ENCODE data around the gene CDH4. TPM values are rescaled to one million over a fixed set of nuclear protein-coding genes. Genes with fewer than 3 reads are reported as not detected.

The CDH4 gene
- total RNA-seq, 1 donor from 2014 or later = not detected

DNA sequence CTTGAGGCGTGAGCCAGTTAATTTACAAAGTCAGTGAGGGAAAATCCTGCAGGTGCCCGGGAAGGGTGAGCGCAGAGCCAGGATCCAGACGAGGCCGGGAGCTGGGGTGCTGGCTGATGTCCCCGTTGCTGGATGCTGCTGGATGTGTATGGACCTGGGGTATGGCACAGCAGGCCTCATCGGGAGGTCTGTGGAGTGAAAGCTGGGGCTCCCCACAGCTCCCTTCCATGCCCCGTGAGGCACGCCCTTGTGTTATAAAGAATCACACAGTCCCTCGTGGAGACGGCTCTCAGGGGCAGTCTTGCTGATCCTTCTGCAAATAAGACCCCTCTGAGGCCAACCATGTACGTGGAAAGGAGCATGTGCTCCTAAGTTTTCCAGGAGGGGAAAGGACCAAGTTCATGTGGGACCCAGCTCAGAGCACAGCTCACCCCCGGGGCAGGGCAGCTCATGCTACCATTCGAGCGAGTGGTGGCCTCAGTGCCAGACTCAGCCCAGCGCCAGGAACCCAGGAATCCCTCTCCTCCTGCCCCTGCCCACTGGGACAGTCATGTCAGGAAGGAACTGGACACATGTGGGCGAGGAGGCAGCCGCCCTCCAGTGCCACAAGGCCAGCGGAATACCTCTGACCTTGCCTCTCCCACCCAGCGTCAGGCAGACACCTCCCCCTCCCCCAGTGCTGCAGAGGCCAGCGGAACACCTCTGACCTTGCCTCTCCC lies 97.5 kb downstream of the CDH4 start:
- intact Hi-C loops (cut with micrococcal nuclease) = no loop called here
- DNase-seq = no peak
- ATAC-seq = no peak

- no peak for DNase-seq
- ATAC-seq = no peak
- intact Hi-C loops (cut with micrococcal nuclease) = no loop called here
Observed at GRCh38 chr20:61350500-61351250, 98.6 kb downstream of the CDH4 start.

- intact Hi-C loops (cut with micrococcal nuclease) = no loop called here
- ATAC-seq (no peak), DNase-seq (no peak)
Observed at GRCh38 chr20:61352346-61353260, 100.5 kb downstream of the CDH4 start.

GRCh38 chr20:61353261-61354000 lies 101.4 kb downstream of the CDH4 start:
- intact Hi-C loops (cut with micrococcal nuclease) = no loop called here
- ATAC-seq (no peak), DNase-seq (no peak)

DNA sequence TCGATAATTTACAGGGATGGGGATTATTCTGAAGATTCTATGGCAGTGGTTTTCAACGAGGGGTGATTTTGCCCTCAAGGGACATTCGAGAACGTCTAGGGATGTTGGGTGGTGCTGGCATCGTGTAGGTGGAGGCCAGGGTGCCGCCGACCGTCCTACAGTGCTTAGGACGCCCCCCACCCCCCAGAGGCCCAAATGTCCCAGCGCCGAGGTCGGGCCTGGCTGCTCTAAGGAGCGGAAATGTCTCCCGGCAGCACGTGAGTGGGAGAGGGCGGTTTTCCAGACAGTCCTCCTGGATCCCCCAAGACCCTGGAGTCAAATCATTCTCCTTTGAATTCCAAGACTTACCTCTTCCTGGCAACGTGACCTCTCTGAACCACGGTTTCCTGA lies 101.9 kb downstream of the CDH4 start:
- DNase-seq (no peak), ATAC-seq (no peak)
- intact Hi-C loops (cut with micrococcal nuclease) = no loop called here

DNA sequence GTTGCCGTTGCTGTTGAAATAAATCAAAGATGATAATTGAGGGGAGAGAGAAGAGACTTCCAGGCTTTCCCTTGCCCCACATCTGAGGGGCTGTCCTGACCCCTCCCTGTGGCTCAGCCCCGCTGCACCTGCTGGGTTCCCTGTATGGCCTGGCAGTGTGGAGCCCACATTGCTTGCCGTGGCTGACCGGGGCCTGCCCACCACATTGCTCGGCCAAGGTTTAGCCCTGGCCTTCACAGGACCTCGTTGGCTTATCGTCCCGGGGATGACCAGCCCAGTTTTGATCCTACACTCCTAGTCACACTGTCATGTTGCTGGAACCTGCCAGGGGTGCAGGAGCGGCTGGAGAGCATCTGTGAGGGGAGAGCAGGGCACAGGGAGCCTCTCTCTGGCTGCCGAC lies 102.4 kb downstream of the CDH4 start:
- DNase-seq (no peak), ATAC-seq (no peak)
- intact Hi-C loops (cut with micrococcal nuclease) = no loop called here

DNA sequence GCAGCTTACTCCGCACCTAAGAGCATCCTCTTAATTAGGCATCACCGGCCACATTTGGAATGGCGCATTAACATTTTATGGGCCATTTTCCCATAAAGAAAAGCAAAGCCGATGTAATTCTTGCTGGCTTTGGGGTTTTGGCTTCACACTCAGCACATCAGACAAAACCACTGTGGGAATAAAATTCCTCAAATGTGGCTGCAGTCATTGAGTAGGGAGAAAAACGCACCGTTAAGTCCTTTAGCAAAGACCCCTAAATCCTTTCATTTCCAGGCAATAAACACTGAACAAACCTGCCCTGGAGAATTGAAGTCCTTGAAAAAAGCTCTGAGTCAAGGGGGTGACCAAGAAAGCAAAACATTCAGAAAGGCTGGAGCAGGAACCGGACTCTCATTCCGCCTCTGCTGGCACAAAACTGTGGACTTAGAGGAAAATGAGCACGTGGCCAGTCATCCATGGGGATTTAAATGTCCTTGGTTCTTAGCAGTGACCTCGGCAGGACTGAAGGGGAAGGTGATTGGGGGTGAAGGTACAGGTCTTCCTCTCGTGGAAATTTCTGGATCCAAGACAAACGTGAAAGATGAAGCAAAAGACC lies 102.9 kb downstream of the CDH4 start:
- DNase-seq (no peak), ATAC-seq (no peak)
- intact Hi-C loops (cut with micrococcal nuclease) = no loop called here

GRCh38 chr20:61355585-61355984 lies 103.5 kb downstream of the CDH4 start:
- ATAC-seq (no peak), DNase-seq (no peak)
- intact Hi-C loops (cut with micrococcal nuclease) = no loop called here

- DNase-seq (no peak), ATAC-seq (no peak)
- intact Hi-C loops (cut with micrococcal nuclease) = no loop called here
Observed at GRCh38 chr20:61356196-61356595, 104.1 kb downstream of the CDH4 start.

DNA sequence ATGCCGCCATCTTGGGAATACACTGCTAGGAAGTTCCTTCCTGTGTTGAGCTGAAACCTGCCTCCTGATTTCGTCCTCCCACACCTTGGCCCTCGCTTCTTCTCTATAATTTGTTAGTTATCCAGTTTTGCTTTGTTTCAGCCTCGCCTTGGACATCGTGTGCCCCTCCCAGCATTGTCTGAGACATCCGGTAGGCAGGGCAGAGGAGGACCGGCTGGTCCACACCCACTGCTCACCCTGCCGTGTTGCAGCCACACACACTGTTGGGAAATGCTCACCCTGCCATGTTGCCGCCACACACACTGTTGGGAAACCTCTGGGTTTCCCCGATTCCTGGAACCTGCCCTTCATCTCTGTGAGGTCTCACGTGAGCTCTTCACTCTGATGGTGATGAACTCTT lies 105.1 kb downstream of the CDH4 start:
- no peak for ATAC-seq
- no peak for DNase-seq
- intact Hi-C loops (cut with micrococcal nuclease) = no loop called here

DNA sequence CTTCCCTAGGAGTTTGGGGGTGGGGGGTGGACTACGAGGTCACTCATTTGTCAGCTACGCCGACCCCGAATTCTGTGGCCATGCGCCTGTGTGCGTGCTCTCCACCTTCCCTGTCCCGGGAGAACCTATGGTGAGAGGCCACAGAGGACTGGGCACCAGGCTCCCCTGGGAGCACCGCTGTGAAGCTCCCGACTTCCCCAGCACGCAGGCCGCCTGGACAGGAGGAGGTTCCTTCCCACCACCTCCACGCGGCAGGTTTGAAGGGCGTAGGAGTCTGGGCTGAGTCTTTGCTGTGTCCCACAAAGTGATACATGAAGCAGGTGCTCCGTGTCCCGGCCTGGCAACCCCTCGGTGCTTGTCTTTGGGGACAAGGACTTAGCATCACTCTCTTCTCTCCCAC lies 107.2 kb downstream of the CDH4 start:
- no peak for DNase-seq
- intact Hi-C loops (cut with micrococcal nuclease) = no loop called here
- ATAC-seq = no peak

GRCh38 chr20:61360296-61360695 lies 108.2 kb downstream of the CDH4 start:
- DNase-seq = no peak
- no peak for ATAC-seq
- intact Hi-C loops (cut with micrococcal nuclease) = no loop called here

GRCh38 chr20:61360940-61361339 lies 108.9 kb downstream of the CDH4 start:
- ATAC-seq = no peak

DNA sequence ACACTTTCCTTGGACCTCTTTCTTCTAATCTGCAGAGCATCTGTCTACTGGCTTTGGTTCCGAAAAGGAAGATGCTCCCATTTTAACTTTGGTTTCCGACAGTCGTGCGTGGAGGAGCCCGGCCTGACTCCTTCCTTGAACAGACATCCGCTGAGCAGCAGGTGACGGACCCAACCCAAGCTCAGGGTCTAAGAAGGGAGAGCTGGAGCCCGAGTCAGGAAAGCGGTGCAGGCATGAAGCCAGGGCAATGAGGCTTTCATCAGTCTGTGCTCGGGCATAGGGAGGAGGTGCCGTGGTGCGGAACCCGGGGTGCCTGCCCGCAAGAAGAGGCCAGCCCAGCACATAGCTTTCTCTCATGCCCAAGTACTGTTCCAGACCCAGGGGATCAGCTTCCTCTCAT lies 109.4 kb downstream of the CDH4 start:
- DNase-seq (no peak), ATAC-seq (no peak)
- intact Hi-C loops (cut with micrococcal nuclease) = no loop called here

More at GRCh38 chr20:61360940-61361339, 108.9 kb downstream of the CDH4 start:
- DNase-seq = no peak
- intact Hi-C loops (cut with micrococcal nuclease) = no loop called here

- DNase-seq (no peak), ATAC-seq (no peak)
- intact Hi-C loops (cut with micrococcal nuclease) = no loop called here
Observed at GRCh38 chr20:61364147-61364546, 112.1 kb downstream of the CDH4 start.

GRCh38 chr20:61366914-61367313 lies 114.9 kb downstream of the CDH4 start:
- ATAC-seq = no peak
- no peak for DNase-seq
- intact Hi-C loops (cut with micrococcal nuclease) = no loop called here

DNA sequence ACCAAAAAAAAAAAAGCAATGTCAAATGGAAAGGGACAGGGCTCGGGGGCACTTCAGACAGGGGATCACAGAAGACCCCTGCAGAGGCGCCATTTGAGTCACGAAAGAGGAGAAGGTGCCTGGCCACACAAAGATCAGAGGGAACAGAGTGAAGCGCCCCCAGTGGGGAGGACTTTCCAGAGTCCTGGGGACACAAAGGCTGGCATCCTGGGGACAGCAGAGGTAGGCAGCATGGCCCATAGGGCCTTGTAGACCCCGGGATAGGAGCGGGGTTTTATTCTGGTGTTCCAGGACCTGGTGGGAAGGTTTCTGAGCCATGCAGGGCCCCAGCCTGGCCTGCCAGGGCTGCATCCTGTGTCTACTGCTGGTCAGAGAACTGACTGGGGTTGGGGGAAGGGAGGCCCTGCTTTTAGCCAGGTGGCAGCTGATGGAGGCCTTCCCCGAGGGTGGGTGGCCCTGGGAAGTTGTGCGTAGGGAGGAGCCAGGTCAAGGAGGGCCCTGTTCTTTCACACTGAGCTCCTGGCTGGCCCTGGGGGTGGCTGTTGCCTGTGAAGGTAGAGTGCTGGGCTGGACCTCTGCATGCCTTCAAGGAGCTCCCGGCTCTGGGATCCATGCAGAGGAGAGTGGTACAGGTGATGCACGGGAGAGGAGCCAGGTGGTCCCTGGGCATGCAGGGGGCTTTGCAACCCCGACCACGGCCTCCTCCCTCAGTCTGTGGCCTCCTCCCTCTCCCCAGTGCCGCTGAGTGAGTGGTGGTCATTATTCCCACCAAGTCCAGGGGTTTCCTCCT lies 117.9 kb downstream of the CDH4 start:
- ATAC-seq = no peak

DNA sequence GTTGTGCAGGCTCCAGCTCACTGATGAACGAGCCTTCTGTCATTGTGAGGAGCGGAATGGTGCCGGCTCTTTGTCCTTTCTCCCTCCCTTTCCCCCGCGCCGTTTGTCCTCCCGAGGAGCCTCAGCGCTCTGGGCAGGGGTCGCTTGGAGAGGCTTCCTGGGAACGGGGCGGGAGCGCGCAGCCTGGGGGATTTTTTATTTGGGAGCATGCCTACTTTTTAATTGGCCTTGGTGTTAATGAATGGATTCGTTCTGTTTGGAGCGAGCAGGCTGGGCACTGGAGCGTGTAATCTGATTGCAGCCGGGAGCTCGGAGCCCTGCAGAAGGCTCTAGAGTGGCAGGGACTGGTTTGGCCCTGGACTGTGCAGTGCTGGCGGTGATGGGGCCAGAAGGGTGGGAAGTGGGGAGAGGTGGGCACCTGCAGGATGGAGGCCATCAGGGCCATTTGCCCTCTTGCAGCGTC lies 118.8 kb downstream of the CDH4 start:
- ATAC-seq (no peak), DNase-seq (no peak)
- intact Hi-C loops (cut with micrococcal nuclease) = no loop called here

More for the DNA sequence above, 117.9 kb downstream of the CDH4 start:
- intact Hi-C loops (cut with micrococcal nuclease) = no loop called here
- no peak for DNase-seq

Measured in left ventricle myocardium superior (tissue), 1 donor.